WTC11 (cell line): ENCODE results near the gene PLEK. TPM values are rescaled to one million over a fixed set of nuclear protein-coding genes. Genes with fewer than 3 reads are reported as not detected.

Experiments used
- ATAC-seq: fragments of 200-7000 bp; cut with Tn5 transposase; 2 replicates; pipeline ENCODE4 v1.10.0; 2021; ENCODE audit warnings: mild to moderate bottlenecking, moderate library complexity
- CTCF ChIA-PET: fragments of 300-600 bp; sonication (Branson Sonifier 250); formaldehyde crosslinking; loops from one replicate; lab custom pipeline; 2021; ENCODE audit warnings: antibody characterized with exemption; lab: Charles Lee
- POLR2A ChIA-PET: fragments of 350-600 bp; sonication (Branson Sonifier 250); formaldehyde crosslinking; loops from one replicate; lab custom pipeline; 2021; ENCODE audit warnings: antibody characterized with exemption; lab: Charles Lee
- DNase-seq: peaks from one replicate; pipeline ENCODE4 v3.0.0; 2021; ENCODE audit warnings: low spot score
- H3K27ac Mint-ChIP-seq: 2 replicates; pipeline ENCODE4 v1.8.0; 2021; ENCODE audit warnings: mixed read lengths
- H3K27me3 Mint-ChIP-seq: 2 replicates; pipeline ENCODE4 v1.8.0; 2021; ENCODE audit warnings: low read depth, mild to moderate bottlenecking, moderate library complexity, mixed read lengths
- H3K36me3 Mint-ChIP-seq: 2 replicates; pipeline ENCODE4 v1.8.0; 2021; ENCODE audit warnings: mixed read lengths
- H3K4me1 Mint-ChIP-seq: 2 replicates; pipeline ENCODE4 v1.8.0; 2022; ENCODE audit warnings: mixed read lengths
- H3K4me3 Mint-ChIP-seq: 2 replicates; pipeline ENCODE4 v1.8.0; 2021; ENCODE audit warnings: mild to moderate bottlenecking, moderate library complexity, mixed read lengths
- H3K9me3 Mint-ChIP-seq: 2 replicates; pipeline ENCODE4 v1.8.0; 2021; ENCODE audit warnings: mixed read lengths
- ARID4B ChIP-seq: sonication (generic); formaldehyde crosslinking; IDR thresholded peaks from 2 replicates; pipeline ENCODE4 v1.8.0; 2023; ENCODE audit warnings: missing genetic modification reagents, mild to moderate bottlenecking, borderline replicate concordance
- CBFB ChIP-seq: sonication (generic); formaldehyde crosslinking; IDR thresholded peaks from 2 replicates; pipeline ENCODE4 v1.8.1; 2022; ENCODE audit warnings: mild to moderate bottlenecking, low read depth, missing genetic modification reagents
- ELF4 ChIP-seq: sonication (generic); formaldehyde crosslinking; IDR thresholded peaks from 2 replicates; pipeline ENCODE4 v1.8.1; 2022; ENCODE audit warnings: low read depth, mild to moderate bottlenecking, moderate library complexity, missing genetic modification reagents
- ESRRA ChIP-seq: sonication (generic); formaldehyde crosslinking; IDR thresholded peaks from 2 replicates; pipeline ENCODE4 v1.8.1; 2022; ENCODE audit warnings: mild to moderate bottlenecking, missing genetic modification reagents, borderline replicate concordance
- FOXJ3 ChIP-seq: sonication (generic); formaldehyde crosslinking; IDR thresholded peaks from 2 replicates; pipeline ENCODE4 v1.9.0; 2021; ENCODE audit warnings: missing genetic modification reagents, mild to moderate bottlenecking, borderline replicate concordance
- GABPB1 ChIP-seq: sonication (generic); formaldehyde crosslinking; IDR thresholded peaks from 2 replicates; pipeline ENCODE4 v1.8.1; 2023; ENCODE audit warnings: mild to moderate bottlenecking, missing genetic modification reagents
- IRF1 ChIP-seq: sonication (generic); formaldehyde crosslinking; IDR thresholded peaks from 2 replicates; pipeline ENCODE4 v1.8.0; 2023; ENCODE audit warnings: missing genetic modification reagents
- JAZF1 ChIP-seq: fragments of 250-450 bp; sonication (Bioruptor Pico); IDR thresholded peaks from 2 replicates; pipeline ENCODE4 v1.9.0; 2021; ENCODE audit warnings: moderate library complexity, mild to moderate bottlenecking, inconsistent platforms
- MYBL2 ChIP-seq: sonication (generic); formaldehyde crosslinking; IDR thresholded peaks from 2 replicates; pipeline ENCODE4 v1.8.1; 2023; ENCODE audit warnings: mild to moderate bottlenecking, moderate library complexity, missing genetic modification reagents
- NFYB ChIP-seq: sonication (generic); formaldehyde crosslinking; conservative IDR thresholded peaks from 2 replicates; pipeline ENCODE4 v1.8.0; 2022; ENCODE audit warnings: low read depth, missing genetic modification reagents
- NR3C1 ChIP-seq: sonication (generic); formaldehyde crosslinking; conservative IDR thresholded peaks from 2 replicates; pipeline ENCODE4 v1.8.1; 2023; ENCODE audit warnings: low read depth, mild to moderate bottlenecking, missing genetic modification reagents
- SMAD4 ChIP-seq: sonication (generic); formaldehyde crosslinking; IDR thresholded peaks from 2 replicates; pipeline ENCODE4 v1.8.0; 2022; ENCODE audit warnings: mild to moderate bottlenecking, missing genetic modification reagents
- TEAD4 ChIP-seq: sonication (generic); formaldehyde crosslinking; IDR thresholded peaks from 2 replicates; pipeline ENCODE4 v1.8.0; 2022; ENCODE audit warnings: mild to moderate bottlenecking, missing genetic modification reagents
- ZMAT4 ChIP-seq: fragments of 250-450 bp; sonication (Bioruptor Pico); IDR thresholded peaks from 2 replicates; pipeline ENCODE4 v1.9.0; 2021; ENCODE audit warnings: mild to moderate bottlenecking
- ZNF263 ChIP-seq: sonication (generic); formaldehyde crosslinking; IDR thresholded peaks from 2 replicates; pipeline ENCODE4 v1.8.1; 2022; ENCODE audit warnings: low read depth, mild to moderate bottlenecking, moderate library complexity, missing genetic modification reagents
- ZNF396 ChIP-seq: fragments of 250-450 bp; sonication (Bioruptor Pico); IDR thresholded peaks from 2 replicates; pipeline ENCODE4 v1.8.0; 2021; ENCODE audit warnings: mild to moderate bottlenecking, moderate library complexity, borderline replicate concordance
- ZNF423 ChIP-seq: fragments of 250-450 bp; sonication (Bioruptor Pico); IDR thresholded peaks from 2 replicates; pipeline ENCODE4 v2.1.2; 2022; ENCODE audit warnings: mild to moderate bottlenecking, moderate library complexity
- ZNF671 ChIP-seq: fragments of 250-450 bp; sonication (Bioruptor Pico); IDR thresholded peaks from 2 replicates; pipeline ENCODE4 v1.8.0; 2021; ENCODE audit warnings: mild to moderate bottlenecking
- total RNA-seq: library from RNA; stranded (reverse); gene quantifications from 3 replicates; pipeline ENCODE4 v1.2.3, GENCODE V29; 2021
- TF ChIP-seq, protein P1 (sequence below): sonication (generic); formaldehyde crosslinking; IDR thresholded peaks from 2 replicates; pipeline ENCODE4 v1.8.1; 2023; ENCODE audit warnings: mild to moderate bottlenecking, missing genetic modification reagents

The PLEK gene
- total RNA-seq, 1 experiment from 2014 or later = 0.26 TPM

- TF ChIP-seq TEAD4 (CRISPR knock-in tag) (no peak), SMAD4 (CRISPR knock-in tag) (no peak), FOXJ3 (CRISPR knock-in tag) (no peak), IRF1 (CRISPR knock-in tag) (no peak), ZNF396 (CRISPR knock-in tag) (no peak), ZNF671 (CRISPR knock-in tag) (no peak)
- TF ChIP-seq, all 79 proteins: peak for 0
Observed at GRCh38 chr2:68429311-68429826, 64.3 kb downstream of the PLEK start (continued).

- no peak for TF ChIP-seq ARID4B
- Mint-ChIP-seq H3K27ac (no peak overlapping the region), H3K4me1 (0 out of 2 replicates have a peak, but pooled peaks cover 1% of the 10 kb centered on the region), H3K27me3 (no peaks in the 10 kb centered on the region; the same call in 1 of the 2 replicates), H3K36me3 (no peaks in the 10 kb centered on the region), H3K4me3 (no peak overlapping the region), H3K9me3 (no peaks in the 10 kb centered on the region)
- CTCF ChIA-PET = interaction anchor here (1.5 to 2.5 kb wide), 3 partner anchors 10 to 278 kb away, joined by 5 to 18 read pairs (median 9); no protein-coding TSS in a partner anchor
- POLR2A ChIA-PET = no interaction called here
- no peak for DNase-seq
- ATAC-seq = no peak
Observed at GRCh38 chr2:68431316-68431972, 66.4 kb downstream of the PLEK start.

- no peak overlapping the region for H3K4me3 Mint-ChIP-seq
- no peak overlapping the region for H3K27ac Mint-ChIP-seq
- peak; percentile 44 for ATAC-seq
- H3K9me3 Mint-ChIP-seq = no peaks in the 10 kb centered on the region
- TF ChIP-seq CBFB (no peak), ZMAT4 (no peak), ZNF423 (CRISPR knock-in tag) (no peak)
- POLR2A ChIA-PET = interaction anchor here (0.6 kb wide), 1 partner anchor 62 kb away, joined by 3 read pairs; no protein-coding TSS in a partner anchor
- CTCF ChIA-PET = interaction anchor here (1.5 to 2.2 kb wide), 2 partner anchors 8 to 277 kb away, joined by 5 to 18 read pairs; no protein-coding TSS in a partner anchor
- no peaks in the 10 kb centered on the region; the same call in 1 of the 2 replicates for H3K27me3 Mint-ChIP-seq
- H3K4me1 Mint-ChIP-seq = 0 out of 2 replicates have a peak, but pooled peaks cover 5% of the 10 kb centered on the region
- no peaks in the 10 kb centered on the region for H3K36me3 Mint-ChIP-seq
- no peak for DNase-seq
Observed at GRCh38 chr2:68432696-68433658, 67.9 kb downstream of the PLEK start.

DNA sequence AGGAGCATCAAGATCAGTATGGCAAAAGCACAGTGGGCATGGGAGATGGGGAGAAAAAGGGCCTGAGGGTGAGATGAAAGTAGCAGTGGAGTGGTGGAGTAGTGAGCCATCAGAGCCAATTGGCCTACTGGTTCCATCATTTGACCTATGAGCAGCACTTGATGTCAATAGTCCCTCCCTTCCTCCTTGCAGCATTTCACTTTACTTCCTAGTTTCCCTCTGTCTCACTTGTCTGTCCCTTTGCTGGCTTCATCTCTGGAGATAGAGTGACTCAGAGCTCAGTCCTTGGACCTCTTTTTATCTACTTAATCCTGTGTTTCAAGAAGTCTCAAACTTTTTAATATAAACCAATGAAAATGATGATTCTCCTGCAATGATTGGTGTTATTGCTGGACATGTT lies 69.9 kb downstream of the PLEK start:
- no peak overlapping the region for H3K27ac Mint-ChIP-seq
- no peaks in the 10 kb centered on the region for H3K36me3 Mint-ChIP-seq
- POLR2A ChIA-PET = no interaction called here
- H3K4me1 Mint-ChIP-seq = 0 out of 2 replicates have a peak, but pooled peaks cover 5% of the 10 kb centered on the region
- H3K9me3 Mint-ChIP-seq = no peaks in the 10 kb centered on the region
- ATAC-seq = 0 out of 2 replicates have a peak, but pooled peaks have one; percentile 34
- H3K27me3 Mint-ChIP-seq = no peaks in the 10 kb centered on the region; the same call in 1 of the 2 replicates
- DNase-seq = no peak
- H3K4me3 Mint-ChIP-seq = no peak overlapping the region
- CTCF ChIA-PET = no interaction called here
- TF ChIP-seq ZNF671 (CRISPR knock-in tag) (no peak), NFYB (CRISPR knock-in tag) (no peak), ELF4 (CRISPR knock-in tag) (no peak), MYBL2 (CRISPR knock-in tag) (no peak), ZMAT4 (no peak), NR3C1 (CRISPR knock-in tag) (no peak), GABPB1 (CRISPR knock-in tag) (no peak), JAZF1 (CRISPR knock-in tag) (no peak), ESRRA (no peak), SMAD4 (CRISPR knock-in tag) (no peak), ZNF263 (CRISPR knock-in tag) (no peak)
- TF ChIP-seq, protein P1, sequence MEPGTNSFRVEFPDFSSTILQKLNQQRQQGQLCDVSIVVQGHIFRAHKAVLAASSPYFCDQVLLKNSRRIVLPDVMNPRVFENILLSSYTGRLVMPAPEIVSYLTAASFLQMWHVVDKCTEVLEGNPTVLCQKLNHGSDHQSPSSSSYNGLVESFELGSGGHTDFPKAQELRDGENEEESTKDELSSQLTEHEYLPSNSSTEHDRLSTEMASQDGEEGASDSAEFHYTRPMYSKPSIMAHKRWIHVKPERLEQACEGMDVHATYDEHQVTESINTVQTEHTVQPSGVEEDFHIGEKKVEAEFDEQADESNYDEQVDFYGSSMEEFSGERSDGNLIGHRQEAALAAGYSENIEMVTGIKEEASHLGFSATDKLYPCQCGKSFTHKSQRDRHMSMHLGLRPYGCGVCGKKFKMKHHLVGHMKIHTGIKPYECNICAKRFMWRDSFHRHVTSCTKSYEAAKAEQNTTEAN (CRISPR knock-in tag) = no peak
